ENCODE measurements around the gene FRMPD4. TPM values are rescaled to one million over a fixed set of nuclear protein-coding genes. Genes with fewer than 3 reads are reported as not detected.

FRMPD4 gene
- total RNA-seq, 1 donor from 2014 or later, result 0.07 TPM

DNA sequence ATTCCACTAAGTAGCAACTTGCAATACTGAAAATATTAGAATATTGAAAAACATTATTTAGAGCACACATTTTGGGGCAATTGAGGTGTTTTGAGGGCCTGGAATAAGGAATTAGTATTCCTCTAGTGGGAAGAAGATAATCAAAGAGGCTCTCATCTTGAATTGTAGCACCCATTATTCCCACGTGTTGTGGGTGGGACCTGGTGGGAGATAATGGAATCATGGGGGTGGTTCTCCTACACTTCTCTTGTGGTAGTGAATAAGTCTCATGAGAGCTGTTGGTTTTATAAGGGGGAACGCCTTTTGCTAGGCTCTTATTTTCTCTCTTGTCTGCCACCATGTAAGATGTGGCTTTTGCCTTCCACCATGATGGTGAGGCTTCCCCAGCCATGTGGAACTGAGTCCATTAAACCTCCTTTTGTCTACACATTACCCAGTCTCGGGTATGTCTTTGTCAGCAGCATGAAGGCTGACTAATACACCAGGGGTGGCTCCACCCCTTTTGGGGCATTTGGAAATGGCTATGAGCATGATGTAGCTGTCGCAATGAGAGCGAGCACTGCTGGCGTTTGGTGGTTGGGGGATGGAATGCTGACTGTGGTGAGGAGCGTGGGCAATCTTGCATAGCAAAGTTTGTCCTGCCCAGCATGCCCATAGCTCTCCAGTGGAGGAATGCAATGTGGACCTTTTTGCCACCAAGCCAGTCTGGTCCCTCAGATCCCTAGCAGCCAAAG is 308.2 kb downstream of the FRMPD4 start:
- Mint-ChIP-seq H3K4me3 (no peak overlapping the region), H3K27me3 (ENCODE audit: low read depth) (peaks cover 3% of the 10 kb centered on the region), H3K4me1 (no peaks in the 10 kb centered on the region), H3K36me3 (ENCODE audit: low read depth) (no peaks in the 10 kb centered on the region), H3K9me3 (peaks cover 10% of the 10 kb centered on the region), H3K27ac (ENCODE audit: unreplicated experiment) (no peak overlapping the region)
- no peak for DNase-seq (ENCODE audit: low read depth, low spot score)
- no peak for TF ChIP-seq CTCF (conservative IDR thresholded peaks at IDR 0.05)

DNA sequence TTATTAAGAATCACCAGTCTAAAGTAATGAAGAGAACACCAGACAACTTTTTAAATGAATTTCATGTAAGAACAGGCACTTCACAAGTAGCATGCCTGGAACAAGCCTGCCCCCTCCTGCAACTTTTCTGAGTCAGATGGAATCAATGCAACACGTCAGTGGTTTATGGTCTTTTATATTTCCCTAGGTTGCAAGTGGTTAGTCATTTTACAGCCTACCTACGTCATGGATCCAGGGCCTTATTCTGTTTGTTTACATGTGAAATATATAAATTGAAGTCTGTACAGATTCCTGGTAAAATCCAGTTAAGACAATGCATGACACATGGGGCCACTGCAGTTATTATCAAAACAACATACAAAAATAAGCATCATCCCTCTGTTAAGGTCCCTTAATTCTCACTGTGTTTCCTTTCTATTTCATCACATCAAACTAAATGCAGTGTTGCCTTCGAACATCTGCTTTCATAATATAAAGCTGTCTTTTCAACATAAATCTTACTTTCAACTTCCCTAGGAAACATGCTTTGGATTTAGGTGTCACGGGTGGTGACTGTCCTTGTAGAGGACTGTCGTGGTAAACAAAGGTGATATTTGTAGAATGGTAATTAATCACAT is 309.3 kb downstream of the FRMPD4 start:
- Mint-ChIP-seq H3K4me3 (no peak overlapping the region), H3K27ac (ENCODE audit: unreplicated experiment) (no peak overlapping the region), H3K36me3 (ENCODE audit: low read depth) (no peaks in the 10 kb centered on the region), H3K27me3 (ENCODE audit: low read depth) (peaks cover 2% of the 10 kb centered on the region), H3K4me1 (no peaks in the 10 kb centered on the region), H3K9me3 (peaks cover 8% of the 10 kb centered on the region)
- no peak for DNase-seq (ENCODE audit: low read depth, low spot score)
- no peak for TF ChIP-seq CTCF (conservative IDR thresholded peaks at IDR 0.05)

DNA sequence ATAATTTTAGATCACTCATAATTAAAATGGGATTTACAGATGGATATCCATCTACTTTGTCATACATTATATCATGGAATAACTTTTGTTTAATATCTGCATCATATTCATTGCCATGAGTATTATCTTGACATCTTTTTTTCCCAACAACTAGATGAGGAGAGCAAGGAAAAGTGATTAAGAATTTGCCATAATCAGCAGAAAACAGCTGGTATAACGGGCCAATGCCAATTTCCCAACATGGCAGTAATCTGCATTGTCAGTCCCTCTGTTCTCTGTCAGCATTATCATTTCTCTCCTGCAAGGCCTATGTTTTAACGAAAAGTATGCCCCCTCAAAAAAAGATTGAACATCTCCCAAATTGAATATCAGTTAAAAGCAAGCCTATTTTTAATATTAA is 314.0 kb downstream of the FRMPD4 start:
- Mint-ChIP-seq H3K9me3 (peaks cover 5% of the 10 kb centered on the region), H3K4me3 (no peak overlapping the region), H3K27ac (ENCODE audit: unreplicated experiment) (no peak overlapping the region), H3K36me3 (ENCODE audit: low read depth) (peaks cover 2% of the 10 kb centered on the region), H3K4me1 (no peaks in the 10 kb centered on the region), H3K27me3 (ENCODE audit: low read depth) (no peaks in the 10 kb centered on the region)
- no peak for TF ChIP-seq CTCF (conservative IDR thresholded peaks at IDR 0.05)
- DNase-seq (ENCODE audit: low read depth, low spot score), result no peak

DNA sequence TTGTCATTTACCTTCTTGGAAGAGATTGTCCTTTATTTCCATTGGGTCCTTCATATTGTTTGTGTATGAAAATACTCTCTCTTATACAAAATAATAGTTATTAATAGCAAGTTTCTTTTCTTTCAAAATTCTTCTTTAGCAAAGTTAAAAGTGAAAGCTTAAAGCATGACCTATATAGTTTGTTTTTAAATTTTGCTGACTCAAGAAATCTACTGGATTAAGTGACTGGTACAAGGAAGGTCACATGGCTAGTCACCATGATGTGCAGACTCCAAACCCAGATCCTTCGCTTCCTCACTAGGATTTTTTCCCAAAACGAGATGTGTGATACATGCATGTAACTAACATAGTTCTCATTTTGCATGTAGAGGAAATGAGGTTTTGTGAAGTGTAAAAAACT is 322.7 kb downstream of the FRMPD4 start:
- no peak overlapping the region for H3K27ac Mint-ChIP-seq (ENCODE audit: unreplicated experiment)
- no peak overlapping the region for H3K4me3 Mint-ChIP-seq
- TF ChIP-seq CTCF (conservative IDR thresholded peaks at IDR 0.05), result no peak
- no peaks in the 10 kb centered on the region for H3K4me1 Mint-ChIP-seq
- peaks cover 2% of the 10 kb centered on the region for H3K36me3 Mint-ChIP-seq (ENCODE audit: low read depth)
- H3K9me3 Mint-ChIP-seq, result peaks cover 8% of the 10 kb centered on the region
- no peak for DNase-seq (ENCODE audit: low read depth, low spot score)
- H3K27me3 Mint-ChIP-seq (ENCODE audit: low read depth), result no peaks in the 10 kb centered on the region

DNA sequence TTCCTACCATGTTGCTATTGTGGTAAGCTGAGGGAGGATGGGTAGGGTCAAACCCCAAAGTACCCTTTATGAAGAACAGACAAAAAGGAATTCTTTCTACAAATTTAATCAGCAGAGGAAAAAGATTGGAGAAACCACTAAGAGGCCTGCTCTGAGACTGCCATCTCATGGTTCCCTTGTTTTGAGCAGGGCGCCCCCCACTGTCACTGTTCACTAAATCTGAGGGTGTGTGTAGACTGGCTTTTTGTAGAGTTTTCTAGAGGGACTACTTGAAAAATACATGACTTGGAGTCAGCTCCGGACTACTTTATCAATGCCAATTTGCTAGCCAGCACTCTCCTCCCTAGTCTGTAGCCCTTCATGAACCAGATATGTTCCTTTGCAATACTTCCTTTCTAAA is 324.8 kb downstream of the FRMPD4 start:
- no peak overlapping the region for H3K27ac Mint-ChIP-seq (ENCODE audit: unreplicated experiment)
- no peak overlapping the region for H3K4me3 Mint-ChIP-seq
- H3K36me3 Mint-ChIP-seq (ENCODE audit: low read depth), result peaks cover 2% of the 10 kb centered on the region
- no peaks in the 10 kb centered on the region for H3K4me1 Mint-ChIP-seq
- no peak for TF ChIP-seq CTCF (conservative IDR thresholded peaks at IDR 0.05)
- no peak for DNase-seq (ENCODE audit: low read depth, low spot score)
- peaks cover 8% of the 10 kb centered on the region for H3K9me3 Mint-ChIP-seq
- H3K27me3 Mint-ChIP-seq (ENCODE audit: low read depth), result no peaks in the 10 kb centered on the region
